ENCODE results near the gene IL3.
"Not testable (repeated sequence)": the region's sequence is repeated elsewhere in the genome, so short reads cannot be mapped to it uniquely, and the experiment has no call there.

Gene IL3

GRCh38 chr5:132098151-132098594, 37.7 kb downstream of the IL3 start:
- no peak for DNase-seq

GRCh38 chr5:132098621-132099020, 38.2 kb downstream of the IL3 start:
- no peak for DNase-seq

- no peak for DNase-seq
Measured at GRCh38 chr5:132099076-132099748, 38.8 kb downstream of the IL3 start.

- DNase-seq: no peak
Measured at GRCh38 chr5:132099905-132100304, 39.5 kb downstream of the IL3 start.

GRCh38 chr5:132100672-132101261, 40.3 kb downstream of the IL3 start:
- DNase-seq: no peak

- no peak for DNase-seq
Measured at GRCh38 chr5:132101385-132101880, 41.0 kb downstream of the IL3 start.

GRCh38 chr5:132102101-132102701, 41.7 kb downstream of the IL3 start:
- no peak for DNase-seq

- no peak for DNase-seq
Measured at GRCh38 chr5:132102944-132103331, 42.5 kb downstream of the IL3 start.

GRCh38 chr5:132103332-132103951, 43.0 kb downstream of the IL3 start:
- DNase-seq: peak; percentile 9

- no peak for DNase-seq
Measured at GRCh38 chr5:132103969-132104391, 43.5 kb downstream of the IL3 start.

- DNase-seq: no peak
Measured at GRCh38 chr5:132104556-132104955, 44.1 kb downstream of the IL3 start.

GRCh38 chr5:132105688-132106087, 45.2 kb downstream of the IL3 start:
- no peak for DNase-seq

- DNase-seq: not testable (repeated sequence)
Measured at GRCh38 chr5:132108495-132108894, 48.0 kb downstream of the IL3 start.

- DNase-seq: not testable (repeated sequence)
Measured at GRCh38 chr5:132108957-132109356, 48.5 kb downstream of the IL3 start.

- no peak for DNase-seq
Measured at GRCh38 chr5:132109494-132110053, 49.1 kb downstream of the IL3 start.

- no peak for DNase-seq
Measured at GRCh38 chr5:132110195-132110594, 49.7 kb downstream of the IL3 start.

GRCh38 chr5:132110930-132111329, 50.5 kb downstream of the IL3 start:
- DNase-seq: no peak

- DNase-seq: no peak
Measured at GRCh38 chr5:132112111-132112510, 51.7 kb downstream of the IL3 start.
